CD4-positive, alpha-beta T cell treated with Interleukin-17A for 4 hours (primary cell): ENCODE measurements around the gene PLXNA4.

ENCODE experiments used
- DNase-seq: peaks from one replicate; pipeline ENCODE4 v3.0.0-alpha.2; 2020; ENCODE audit warnings: mixed read lengths

PLXNA4 gene

DNA sequence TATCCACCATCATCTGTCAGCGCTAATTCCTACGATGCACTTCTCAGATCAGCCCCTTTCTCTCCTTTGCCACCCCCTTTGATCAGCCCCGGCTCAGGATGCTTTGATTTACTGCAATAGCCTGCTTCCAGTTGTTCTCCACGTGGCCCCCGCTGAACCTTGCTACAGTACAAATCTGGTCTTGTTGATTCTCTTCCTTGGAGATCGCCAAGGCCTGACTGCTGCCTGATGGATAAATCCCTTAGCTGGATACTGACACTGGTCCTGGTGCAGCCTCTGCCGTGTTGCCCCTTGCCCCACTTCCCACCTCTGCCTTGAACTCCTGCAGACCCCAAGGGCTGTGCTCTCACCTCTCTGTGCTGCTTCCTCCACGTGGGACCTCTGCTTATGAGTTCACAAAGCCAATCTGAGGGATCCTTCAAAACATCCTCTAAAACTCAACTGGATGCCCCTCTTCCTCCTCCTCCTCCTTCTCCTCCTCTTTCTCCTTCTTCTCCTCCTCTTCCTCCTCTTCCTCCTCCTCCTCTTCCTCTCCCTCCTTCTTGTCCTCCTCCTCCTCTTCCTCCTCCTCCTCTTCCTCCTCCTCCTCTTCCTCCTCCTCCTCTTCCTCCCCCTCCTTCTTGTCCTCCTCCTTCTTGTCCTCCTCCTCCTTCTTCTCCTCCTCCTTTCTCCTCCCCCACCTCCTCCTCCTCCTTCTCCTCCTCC, 15.3 kb downstream of the PLXNA4 start:
- no peak for DNase-seq

DNA sequence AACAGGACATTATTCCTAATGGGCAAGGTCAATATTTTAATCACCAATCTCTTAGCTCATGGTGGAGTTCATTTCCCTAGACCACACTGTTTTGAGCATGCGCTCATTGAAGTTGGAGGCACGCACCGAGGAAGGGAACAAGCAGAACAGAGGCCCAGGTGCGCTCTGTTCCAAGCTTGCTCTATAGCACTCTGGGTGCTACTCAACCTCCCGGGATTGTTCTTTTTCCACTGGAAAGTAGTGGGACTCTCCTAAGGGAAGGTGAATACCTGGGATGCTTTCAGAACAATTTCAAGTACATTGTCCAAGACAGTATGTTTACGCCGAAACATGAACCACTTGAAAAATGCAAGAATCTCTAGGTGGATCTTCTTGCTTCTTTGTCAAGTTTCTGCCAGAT, 16.2 kb downstream of the PLXNA4 start:
- DNase-seq = no peak

DNA sequence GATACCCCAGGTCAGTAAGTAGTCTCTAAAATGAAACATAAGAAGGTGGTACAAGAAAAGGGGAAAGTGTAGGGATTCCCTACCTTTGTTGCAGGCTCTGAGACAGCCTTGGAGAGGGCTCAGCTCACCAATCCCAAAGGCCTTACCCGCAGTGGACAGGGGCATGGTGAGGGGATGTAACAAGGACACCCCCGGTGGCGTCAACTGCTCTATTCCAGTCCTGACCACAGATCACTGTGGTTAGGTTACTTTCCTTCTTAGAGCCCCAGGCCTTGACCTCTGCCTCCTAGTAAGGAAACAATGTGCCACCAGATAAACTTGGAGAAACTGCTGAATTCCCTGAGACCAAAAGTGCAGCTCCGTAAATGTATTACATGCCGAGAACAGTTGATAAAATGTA, 17.5 kb downstream of the PLXNA4 start:
- DNase-seq = no peak

DNA sequence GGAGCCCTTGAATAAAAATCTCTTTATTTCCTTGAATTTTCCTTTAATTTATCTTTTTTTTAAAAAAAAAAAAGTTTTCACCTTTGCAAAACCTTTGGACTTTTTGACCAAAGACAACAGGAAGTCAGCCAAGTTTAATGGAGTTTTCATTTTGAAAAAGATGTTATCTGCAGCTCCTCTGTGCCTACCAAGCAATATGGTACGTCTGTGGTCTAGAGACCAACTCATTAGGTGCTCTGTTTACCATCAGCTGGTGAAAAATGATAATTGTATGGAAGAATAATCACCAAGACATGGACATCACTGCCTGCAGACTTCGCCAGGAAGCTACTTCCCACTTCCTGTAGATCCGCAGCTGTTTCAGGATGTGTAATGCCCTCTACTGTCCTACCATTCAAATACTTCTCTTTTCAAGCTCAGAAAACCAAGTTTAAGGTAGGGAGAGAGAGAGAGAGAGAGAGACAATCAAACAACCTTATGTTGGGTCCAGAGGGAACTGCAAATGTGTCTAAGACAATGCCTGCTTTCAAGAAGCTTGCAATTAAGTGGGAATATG, 18.7 kb downstream of the PLXNA4 start:
- DNase-seq = no peak

DNA sequence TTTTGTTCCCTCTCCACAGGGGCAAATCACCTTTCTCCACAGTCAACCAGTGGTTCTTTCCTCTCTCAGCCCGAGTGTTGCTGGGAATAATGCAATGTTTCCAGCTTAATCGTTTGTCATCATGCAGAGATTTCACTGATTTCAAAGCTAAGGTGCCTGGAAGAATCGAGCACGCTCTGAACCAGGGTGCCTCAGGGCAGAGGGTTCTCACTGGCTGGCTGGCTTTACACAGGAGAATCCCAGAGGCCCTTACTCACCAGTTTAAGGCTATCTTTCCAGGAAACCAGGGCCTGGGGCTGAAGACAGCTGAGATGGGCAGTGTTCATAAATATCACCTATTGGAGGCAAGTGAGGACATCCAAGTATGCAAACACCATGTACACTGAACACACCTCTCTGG, 21.8 kb downstream of the PLXNA4 start:
- no peak for DNase-seq

DNA sequence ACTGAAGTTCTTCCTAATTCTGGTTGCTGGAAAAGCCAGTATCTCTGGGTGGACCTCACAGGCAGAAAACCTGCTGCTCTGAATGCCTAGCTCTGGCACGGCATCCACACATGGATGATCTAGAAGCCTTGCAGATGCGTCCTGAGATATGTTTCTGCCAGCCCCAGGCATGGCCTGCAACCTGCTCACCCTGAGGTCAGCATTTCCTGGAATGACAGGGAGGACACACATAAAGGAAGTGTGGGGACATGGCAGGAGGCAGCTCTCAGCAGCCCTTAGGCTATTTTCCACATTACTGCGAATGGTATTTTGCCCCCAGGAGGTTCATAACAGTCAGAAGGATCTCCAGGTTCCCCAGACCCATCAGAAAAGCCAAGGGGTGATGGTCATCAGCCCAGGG, 23.2 kb downstream of the PLXNA4 start:
- no peak for DNase-seq

DNA sequence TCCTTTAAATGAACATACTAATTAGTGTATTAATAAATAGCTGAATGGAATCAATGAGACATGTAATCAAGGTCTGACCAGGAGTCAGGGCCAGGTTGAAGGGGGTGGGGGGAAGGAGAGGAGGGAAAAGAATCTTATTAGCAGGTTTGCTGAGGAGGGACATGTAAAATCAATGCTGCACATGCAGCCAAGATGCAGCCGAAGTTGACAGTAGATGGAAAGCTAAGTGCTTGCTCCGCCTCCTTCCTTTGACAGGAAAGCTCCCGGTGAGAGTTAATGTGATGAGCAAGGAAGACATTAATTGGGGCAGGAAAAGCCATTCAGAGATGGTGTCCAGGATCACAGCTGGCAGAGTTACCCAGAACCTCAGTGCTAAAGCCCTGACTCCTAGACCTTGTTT, 24.4 kb downstream of the PLXNA4 start:
- DNase-seq = no peak

DNA sequence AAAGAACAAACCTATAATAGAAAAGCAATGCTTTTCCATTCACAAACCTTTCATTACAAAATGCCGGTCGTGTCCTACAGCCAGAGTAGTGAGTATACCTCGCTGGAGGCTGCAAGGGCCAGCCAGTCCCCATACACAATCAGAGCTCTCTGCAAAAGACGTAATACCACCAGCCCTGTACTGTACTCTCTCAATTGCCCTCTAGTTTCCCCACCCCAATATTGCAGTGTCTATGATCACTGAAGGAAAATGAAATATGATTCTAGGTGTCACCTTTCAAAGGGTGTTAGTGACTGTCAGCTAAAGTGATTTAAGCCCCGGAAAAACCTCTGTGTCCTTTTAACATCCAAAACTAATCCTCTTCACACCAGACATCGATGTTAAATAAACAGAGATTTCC, 24.8 kb downstream of the PLXNA4 start:
- DNase-seq = no peak

DNA sequence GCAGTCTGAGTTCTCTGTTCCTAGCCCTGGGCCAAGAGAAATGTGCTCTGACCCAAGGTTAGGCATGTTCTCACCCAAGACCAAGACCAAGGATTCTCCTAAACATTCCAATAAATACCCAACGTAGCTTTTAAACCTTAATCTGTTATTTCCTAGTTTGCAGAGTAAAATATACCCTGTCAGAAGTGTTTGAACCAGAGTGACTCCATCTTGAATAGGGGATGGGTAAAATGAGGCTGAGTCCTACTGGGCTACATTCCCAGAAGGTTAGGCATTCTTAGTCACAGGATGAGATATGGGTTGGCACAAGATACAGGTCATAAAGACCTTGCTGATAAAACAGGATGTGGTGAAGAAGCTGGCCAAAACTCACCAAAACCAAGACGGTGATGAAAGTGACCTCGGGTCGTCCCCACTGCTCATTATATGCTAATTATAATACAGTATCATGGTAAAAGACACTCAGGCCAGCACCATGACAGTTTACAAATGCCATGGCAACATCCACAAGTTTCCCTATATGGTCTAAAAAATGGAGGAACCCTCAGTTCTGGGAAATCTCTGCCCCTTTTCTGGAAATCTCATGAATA, 27.7 kb downstream of the PLXNA4 start:
- DNase-seq = no peak

DNA sequence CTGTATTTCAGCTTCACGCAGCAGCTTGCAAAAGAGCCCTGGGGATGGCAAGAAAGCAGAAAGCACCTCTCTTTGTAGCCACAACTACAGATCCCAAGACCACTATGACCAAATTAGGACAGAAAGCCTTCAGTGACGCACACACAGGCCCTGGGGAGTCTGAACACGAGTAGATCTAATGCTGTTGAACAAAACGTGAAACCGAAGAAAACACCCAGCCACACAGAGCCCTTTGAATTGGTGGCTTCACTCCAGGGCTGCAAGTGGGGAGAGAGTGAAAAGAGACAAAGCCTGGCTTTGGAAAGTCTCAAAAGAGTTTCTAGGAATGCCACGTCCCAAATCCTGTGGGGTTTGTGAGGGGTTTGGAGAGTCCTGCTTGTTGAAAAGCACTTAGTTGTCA, 28.4 kb downstream of the PLXNA4 start:
- no peak for DNase-seq

DNA sequence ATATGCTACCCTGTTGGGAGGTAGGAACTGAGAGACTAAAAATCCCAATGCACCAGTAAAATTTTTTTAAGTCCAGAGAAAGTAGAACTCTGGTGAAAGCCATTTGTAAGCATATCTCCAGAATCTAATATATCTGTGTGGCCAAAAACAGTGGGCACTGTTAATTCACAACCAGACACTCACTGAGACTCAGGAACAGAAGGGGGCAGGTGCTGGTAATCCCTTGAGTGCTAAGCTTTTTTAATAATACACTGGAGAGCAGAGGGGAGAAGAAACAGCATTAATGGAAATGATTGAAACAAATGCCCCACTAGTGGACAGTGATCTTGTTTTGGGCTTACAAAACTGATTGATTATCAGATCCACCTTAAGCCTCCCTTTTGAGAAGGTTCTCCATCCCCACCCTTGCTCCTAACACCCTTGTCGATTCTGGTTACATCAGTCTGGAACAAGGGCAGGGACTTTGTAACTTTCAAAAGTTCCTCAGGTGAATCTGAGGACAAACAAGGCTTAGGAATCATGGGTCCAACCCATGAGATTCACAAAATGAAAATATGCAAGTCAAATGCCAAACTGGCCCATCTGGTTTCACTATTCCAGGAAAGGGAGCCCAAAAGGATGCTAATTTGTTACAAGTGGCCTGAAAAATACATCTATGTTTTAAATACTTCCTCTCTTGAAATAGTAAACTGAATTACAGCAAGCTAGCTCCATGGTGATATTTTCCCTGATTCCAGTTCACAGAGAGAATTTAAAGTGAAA, 29.7 kb downstream of the PLXNA4 start:
- no peak for DNase-seq

DNA sequence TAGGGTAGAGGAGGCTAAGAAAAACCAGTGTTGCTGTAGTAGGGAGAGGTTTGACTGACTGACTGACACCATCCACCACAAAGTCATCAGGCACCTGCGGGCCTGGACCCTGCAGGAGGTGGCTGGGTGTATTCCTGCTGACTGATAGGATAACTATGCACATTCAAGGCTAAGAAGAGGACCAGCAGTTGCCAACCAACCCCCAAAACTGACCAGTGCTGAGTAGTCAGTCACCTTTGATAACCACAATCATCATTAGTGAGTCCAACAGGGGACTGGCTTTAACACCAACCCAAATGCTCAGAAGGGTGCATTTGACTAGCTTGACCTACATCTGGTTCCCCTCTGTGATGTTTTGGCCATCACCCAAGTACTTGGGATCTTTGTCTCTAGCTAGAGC, 30.5 kb downstream of the PLXNA4 start:
- no peak for DNase-seq

DNA sequence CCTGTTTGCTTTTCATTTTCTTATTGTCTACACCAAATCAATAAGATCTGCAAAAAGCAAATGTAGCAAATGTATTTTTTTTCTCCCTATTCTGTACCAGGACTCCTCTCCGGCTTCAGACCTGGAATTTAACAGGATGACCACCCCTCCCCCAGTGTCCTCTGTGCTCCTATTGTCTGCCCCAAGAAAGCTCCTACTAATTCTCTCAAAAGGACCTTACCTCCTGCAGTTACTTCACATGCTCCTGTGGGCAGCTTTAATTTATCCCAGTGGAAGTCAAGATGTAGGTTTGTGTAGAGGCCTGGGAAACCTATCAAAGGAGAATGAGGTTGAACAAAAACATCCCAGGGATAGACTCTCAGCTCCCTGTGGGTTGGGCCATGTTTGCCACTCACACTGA, 31.3 kb downstream of the PLXNA4 start:
- DNase-seq = no peak

DNA sequence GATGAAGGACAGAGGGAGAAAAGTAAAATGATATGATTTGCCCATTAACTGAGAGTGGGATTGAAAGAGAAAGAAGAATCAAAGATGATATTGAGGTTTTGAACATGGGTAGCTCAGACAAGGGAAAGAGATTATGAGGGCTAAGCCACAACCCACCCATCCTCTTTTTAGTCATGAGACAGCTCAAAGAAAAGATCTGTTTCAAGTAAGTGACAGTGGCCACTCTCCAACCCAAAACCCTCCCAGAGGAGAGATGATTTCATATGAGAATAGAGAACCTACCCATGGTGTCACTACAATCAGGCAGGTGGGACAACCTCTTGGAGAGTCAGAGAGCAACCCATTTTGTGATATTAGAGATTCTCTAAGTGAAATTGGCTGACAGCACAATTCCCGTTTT, 32.2 kb downstream of the PLXNA4 start:
- no peak for DNase-seq

DNA sequence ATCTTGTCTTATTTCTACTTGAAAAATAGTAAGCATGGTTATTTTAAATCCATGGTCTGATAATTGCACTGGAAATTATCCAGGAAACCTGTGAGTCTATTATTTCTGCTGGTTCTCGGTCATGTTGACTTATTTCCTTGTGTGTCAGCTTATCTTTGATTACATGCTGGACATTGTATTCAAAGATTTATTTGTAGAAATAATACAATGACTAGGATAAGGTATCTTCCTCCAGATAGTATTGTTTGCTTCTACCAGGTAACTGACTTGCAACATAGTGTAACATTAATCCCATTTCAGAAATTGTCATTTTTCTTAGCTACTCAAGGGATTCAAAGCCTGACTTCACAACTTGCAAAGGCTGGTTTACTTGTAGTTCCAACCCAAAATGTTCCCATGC, 33.4 kb downstream of the PLXNA4 start:
- no peak for DNase-seq

DNA sequence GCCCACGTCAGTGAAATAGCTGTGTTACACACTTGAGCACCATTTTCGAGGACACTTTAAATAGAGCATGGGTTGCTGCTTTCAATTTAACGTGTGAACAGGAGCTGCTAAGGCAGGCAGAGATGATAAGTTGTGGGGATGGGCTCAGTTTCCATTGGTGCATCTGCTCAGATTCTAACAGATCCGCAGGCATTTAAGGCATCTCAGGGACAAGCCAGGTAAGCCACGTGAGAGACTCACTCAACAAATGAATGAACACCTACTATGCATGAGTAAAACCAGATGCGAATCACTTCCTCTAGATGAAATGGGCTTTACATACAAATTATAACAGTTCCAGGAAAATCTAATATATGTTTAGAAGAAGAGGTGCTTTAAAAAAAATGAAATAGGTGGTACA, 34.6 kb downstream of the PLXNA4 start:
- DNase-seq = no peak

DNA sequence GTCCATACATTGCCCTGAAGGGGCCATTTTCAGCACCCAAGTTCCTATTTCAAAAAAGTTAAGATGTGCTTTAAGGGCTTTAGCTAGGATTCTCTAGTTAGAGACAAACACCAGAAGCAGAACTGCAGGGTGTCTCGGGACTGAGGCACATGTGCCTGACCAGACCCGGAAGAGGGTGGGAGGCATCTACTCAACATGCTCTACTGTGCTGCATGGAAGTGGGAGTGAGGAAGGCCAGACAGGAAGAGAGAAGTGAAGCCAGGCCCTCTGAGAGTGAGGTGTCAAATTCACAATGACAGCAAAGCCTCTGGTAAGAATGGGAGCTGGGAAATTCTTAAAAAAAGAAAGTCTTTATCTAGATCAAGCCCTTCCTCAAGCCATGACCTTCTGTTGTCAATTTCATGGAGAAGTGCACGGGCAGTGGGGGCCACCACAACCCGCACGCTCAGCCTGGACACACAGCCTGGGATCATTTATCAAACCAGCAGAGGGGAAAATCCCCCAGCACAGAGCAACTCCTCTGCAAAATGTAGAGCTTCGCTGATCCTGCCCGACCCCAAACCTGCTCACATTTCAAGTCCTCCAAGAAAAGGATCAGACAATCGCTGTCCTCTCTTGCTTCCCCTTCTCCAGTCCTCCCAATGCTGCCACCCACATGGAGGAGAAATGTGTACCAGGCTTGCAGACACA, 38.7 kb downstream of the PLXNA4 start:
- DNase-seq = no peak

DNA sequence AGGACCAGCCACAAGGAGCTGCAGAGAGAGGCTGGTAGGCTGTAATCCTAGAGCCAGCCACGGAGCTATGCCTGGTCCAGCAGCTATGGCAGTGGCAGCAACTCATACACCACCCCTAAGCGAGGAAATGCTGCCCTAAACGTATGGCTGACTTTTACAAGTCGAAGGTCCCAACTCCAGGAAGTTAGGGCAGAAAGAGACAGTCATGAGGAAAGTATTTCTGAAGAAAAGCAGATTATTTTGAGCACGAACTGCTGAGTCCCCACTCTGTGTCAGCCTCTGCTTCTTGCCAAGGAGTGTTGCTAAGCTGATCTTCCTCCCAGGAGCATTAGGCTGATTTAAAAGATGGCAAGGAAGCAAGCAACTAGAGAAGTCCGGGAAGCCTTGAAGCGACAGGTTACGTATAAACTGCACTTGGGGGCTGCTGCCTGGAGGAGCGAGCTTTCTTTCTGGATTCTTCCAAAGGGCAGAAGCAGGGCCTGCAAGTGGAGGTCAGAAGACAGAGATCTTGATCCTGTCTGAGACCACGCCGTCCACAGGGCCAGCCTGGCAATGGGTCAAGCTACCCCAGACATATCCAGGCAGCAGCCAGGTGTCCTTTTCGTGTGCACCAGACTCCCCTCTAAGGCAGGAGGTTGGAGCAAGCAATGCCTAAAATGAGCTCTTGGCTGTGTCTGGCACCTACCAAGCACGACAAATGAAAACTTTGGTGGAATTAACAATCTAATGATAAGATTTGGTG, 39.4 kb downstream of the PLXNA4 start:
- no peak for DNase-seq

DNA sequence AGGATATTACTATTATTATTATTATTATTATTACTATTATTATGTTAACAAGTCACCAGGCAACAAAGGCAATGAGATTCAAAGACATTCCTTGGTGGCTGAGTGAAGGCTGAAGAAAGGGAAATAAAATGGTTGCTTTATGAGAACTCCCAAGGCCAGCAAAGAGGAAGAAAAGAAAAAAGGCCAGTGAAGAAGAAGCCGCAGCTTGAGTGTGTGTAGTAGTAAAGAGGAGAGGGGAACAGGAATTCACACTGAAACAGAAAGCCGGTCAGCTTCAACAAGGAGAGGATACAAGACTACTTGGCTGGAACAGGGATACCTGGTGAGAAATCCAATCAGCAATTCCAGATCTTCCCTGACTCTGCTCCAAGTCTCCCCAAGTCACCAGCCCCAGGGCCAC, 42.4 kb downstream of the PLXNA4 start:
- DNase-seq = no peak

DNA sequence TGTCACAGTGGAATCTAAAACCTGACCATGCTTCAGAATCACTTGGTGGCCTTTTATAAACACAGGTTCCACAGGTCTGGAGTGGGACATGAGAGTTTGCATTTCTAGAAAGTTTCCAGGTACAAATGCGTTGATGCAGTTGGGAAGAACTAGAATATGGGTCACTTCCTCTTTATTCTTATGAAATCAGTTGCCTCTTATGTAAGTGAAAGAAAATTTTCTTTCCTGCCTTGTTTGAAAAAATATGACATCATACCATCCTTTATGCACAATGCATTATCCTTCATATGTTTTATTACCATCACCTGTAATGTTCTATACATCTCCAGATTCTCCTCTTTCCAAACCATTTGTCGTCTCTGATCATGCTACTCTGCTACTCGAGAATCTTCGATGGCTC, 44.0 kb downstream of the PLXNA4 start:
- no peak for DNase-seq

DNA sequence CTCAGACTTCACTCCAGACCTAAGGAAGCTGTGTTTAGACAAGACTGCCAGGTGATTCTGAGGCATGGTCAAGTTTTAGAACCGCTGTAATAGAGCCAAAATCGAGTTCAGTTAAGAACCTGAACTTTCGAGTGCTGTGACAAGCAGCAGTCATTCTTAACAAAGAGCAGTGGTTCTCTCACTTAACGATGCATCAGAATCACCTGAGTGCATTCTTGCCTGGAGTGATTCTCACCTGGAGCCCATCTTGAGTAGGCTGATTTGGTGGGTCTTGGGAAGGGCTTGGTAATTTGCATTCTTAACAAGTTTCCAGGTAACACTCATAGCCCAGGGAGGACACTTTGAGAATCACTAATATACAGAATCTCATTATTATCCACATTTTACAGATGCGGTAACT, 44.7 kb downstream of the PLXNA4 start:
- no peak for DNase-seq

DNA sequence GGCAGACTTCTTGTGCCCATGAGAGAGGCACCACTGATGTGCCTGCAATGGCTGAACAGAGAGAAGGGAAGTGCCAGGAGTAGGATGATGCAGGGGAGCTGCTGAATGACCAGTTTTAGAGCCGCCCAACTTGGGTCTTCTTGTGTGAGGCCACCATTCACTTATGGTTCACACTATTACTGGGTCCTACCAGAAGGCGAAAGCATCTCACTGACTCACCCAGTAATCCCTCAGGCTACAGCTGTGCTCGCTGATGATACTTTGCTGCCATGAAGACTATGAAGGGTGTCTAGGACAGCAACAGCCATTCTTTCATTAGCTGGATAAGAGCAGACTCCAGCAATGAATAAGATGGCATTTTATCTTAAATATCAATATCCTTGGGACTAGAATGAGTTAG, 47.6 kb downstream of the PLXNA4 start:
- DNase-seq = no peak
